ENCODE data around the gene TBC1D16.

DNA sequence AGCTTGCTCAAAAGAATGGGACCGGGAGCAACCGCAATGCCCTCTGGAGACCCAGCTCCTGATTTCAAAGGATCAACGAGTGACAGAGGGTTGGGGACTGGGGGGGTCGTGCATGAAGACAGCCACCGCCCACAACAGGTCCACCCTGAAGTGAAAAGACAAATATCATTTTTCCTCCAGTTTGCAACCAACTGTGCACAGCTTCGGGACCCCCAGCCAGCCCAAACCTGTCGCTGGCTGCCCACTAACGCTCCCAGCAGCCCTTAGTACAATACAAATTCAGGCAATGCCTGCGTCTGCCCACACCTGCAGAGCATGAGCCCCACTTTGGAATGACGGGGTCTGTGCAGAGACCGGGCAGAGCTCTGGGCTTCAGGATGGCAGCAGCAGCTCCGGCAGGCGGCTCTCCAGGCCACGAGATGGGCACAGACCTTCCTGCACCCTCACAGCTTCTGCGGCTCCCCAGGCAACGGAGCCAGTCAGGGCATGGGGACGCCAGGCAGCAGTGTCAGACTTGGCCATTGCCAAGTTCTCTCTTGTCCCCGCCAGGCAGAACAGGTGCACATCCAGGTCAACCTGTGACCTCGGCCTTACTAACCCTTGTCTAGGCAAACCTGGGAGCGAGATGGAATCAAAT is 60.1 kb downstream of the TBC1D16 start:
- TF ChIP-seq, protein P1, sequence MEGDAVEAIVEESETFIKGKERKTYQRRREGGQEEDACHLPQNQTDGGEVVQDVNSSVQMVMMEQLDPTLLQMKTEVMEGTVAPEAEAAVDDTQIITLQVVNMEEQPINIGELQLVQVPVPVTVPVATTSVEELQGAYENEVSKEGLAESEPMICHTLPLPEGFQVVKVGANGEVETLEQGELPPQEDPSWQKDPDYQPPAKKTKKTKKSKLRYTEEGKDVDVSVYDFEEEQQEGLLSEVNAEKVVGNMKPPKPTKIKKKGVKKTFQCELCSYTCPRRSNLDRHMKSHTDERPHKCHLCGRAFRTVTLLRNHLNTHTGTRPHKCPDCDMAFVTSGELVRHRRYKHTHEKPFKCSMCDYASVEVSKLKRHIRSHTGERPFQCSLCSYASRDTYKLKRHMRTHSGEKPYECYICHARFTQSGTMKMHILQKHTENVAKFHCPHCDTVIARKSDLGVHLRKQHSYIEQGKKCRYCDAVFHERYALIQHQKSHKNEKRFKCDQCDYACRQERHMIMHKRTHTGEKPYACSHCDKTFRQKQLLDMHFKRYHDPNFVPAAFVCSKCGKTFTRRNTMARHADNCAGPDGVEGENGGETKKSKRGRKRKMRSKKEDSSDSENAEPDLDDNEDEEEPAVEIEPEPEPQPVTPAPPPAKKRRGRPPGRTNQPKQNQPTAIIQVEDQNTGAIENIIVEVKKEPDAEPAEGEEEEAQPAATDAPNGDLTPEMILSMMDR (IDR thresholded peaks at IDR 0.05; ENCODE audit: low read depth, low read length), result no peak
- no peak for TF ChIP-seq POLR2A (IDR thresholded peaks at IDR 0.05; ENCODE audit: extremely low read depth, insufficient read length)
- TF ChIP-seq, protein P2, sequence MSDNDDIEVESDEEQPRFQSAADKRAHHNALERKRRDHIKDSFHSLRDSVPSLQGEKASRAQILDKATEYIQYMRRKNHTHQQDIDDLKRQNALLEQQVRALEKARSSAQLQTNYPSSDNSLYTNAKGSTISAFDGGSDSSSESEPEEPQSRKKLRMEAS (IDR thresholded peaks at IDR 0.05; ENCODE audit: low read depth, low read length), result no peak
